Lung (tissue), 12 donors: ENCODE data around the gene PLCB3. TPM values are rescaled to one million over a fixed set of nuclear protein-coding genes. Genes with fewer than 3 reads are reported as not detected.
A peak's percentile ranks its signal among the peaks of the same experiment; 100 is the strongest.

Source experiments
- ATAC-seq: fragments of 200-7000 bp; cut with Tn5 transposase; one replicate; pipeline ENCODE4 v1.9.1; 2020; ENCODE audit warnings: moderate number of reproducible peaks; ENCODE audit not compliant: insufficient read depth, low FRiP score
- DNase-seq, 3 donors: peaks; one replicate each; pipeline ENCODE4 v3.0.0-alpha.2; 2013 to 2017
- H3K27ac ChIP-seq, 2 donors: one replicate each; pipeline ENCODE4 v1.5.1; 2013; ENCODE audit warnings: mild to moderate bottlenecking in 2 of 2, moderate library complexity in 2 of 2, control low read depth in 1 of 2, inconsistent platforms in 1 of 2, low read depth in 1 of 2, low read length in 1 of 2
- H3K27me3 ChIP-seq, 3 donors: one replicate each; pipeline ENCODE4 v1.5.1; 2013; ENCODE audit warnings: low read length in 2 of 3; ENCODE audit not compliant: control insufficient read depth in 3 of 3, insufficient read depth in 3 of 3
- H3K36me3 ChIP-seq, 4 donors: one replicate each; pipeline ENCODE4 v1.5.1; 2013; ENCODE audit warnings: low read length in 4 of 4, mild to moderate bottlenecking in 1 of 4, moderate library complexity in 1 of 4; ENCODE audit not compliant: control insufficient read depth in 4 of 4, insufficient read depth in 4 of 4
- H3K4me1 ChIP-seq, 5 donors: one replicate each; pipeline ENCODE4 v1.5.1; 2013; ENCODE audit warnings: low read length in 5 of 5, mild to moderate bottlenecking in 2 of 5, moderate library complexity in 1 of 5; ENCODE audit not compliant: control insufficient read depth in 5 of 5, insufficient read depth in 5 of 5
- H3K4me3 ChIP-seq: one replicate; pipeline ENCODE4 v1.5.1; 2013; ENCODE audit warnings: mild to moderate bottlenecking, control low read depth, moderate library complexity
- H3K9ac ChIP-seq, 2 donors: one replicate each; pipeline ENCODE4 v1.5.1; 2013; ENCODE audit warnings: low read length in 2 of 2, control low read depth in 1 of 2; ENCODE audit not compliant: insufficient read depth in 1 of 2
- H3K9me3 ChIP-seq, 4 donors: one replicate each; pipeline ENCODE4 v1.5.1; 2013; ENCODE audit warnings: low read length in 3 of 4, mild to moderate bottlenecking in 1 of 4, moderate library complexity in 1 of 4; ENCODE audit not compliant: control insufficient read depth in 4 of 4, insufficient read depth in 3 of 4
- CTCF ChIP-seq: IDR thresholded peaks from 2 replicates; pipeline ENCODE4 v1.5.1; 2012; ENCODE audit warnings: mild to moderate bottlenecking; ENCODE audit errors: control extremely low read depth, extremely low read depth
- WGBS, 2 donors: extraction: QIAGEN DNeasy Blood & Tissue Kit; methylation state at CpG; one replicate each; pipeline ENCODE4 v1.1.7; 2013; 5-methylcytosine and 5-hydroxymethylcytosine counted together
- polyA plus RNA-seq, 2 donors: library from polyadenylated mRNA; stranded (reverse); fragments of 200-250 nt; gene quantifications; one replicate each; pipeline ENCODE4 v1.2.1, GENCODE V29; 2013
- total RNA-seq, 2 donors: library from RNA; depleted of rRNA in 1 of 2; stranded (reverse); fragments of >200 nt in 1 of 2; gene quantifications; one replicate each; pipeline ENCODE4 v1.2.1, GENCODE V29; 2014 to 2021
- donor health status: control.
- donor health status: control.
- donor health status: Bipolar disorder and iron deficiency.
- donor health status: healthy.
- donor health status: DM: yes; HTN: yes; CAD: no.

PLCB3 gene
- total and polyA plus RNA-seq, 4 donors, result 15.0 to 32.0 (median 17.6) TPM

- Histone ChIP-seq H3K36me3 (peaks cover 0 to 7% (median 3%) of the 10 kb centered on the region in 4 donors), H3K27me3 (no peaks in the 10 kb centered on the region), H3K4me1 (peaks cover 0 to 20% (median 0%) of the 10 kb centered on the region in 5 donors), H3K9me3 (no peaks in the 10 kb centered on the region), H3K27ac (peak within 1 kb of the TSS; percentile 94 to 98), H3K9ac (peak within 1 kb of the TSS; percentile 65 to 74), H3K4me3 (peak within 1 kb of the TSS; percentile 75)
- ATAC-seq (peak; percentile 93), DNase-seq (peak; percentile 96)
- 3 to 4% methylated on average over 37 to 44 of the region's 44 CpGs for WGBS, 2 donors
- TF ChIP-seq CTCF, result no peak
Measured at GRCh38 chr11:64284048-64284961, 33.0 kb downstream of the PLCB3 start, which contains the start of gene BAD. Gene BAD (minus strand): TSS chr11:64284665. CDS start chr11:64284368, 297 bp downstream.

- Histone ChIP-seq H3K4me1 (peaks cover 0 to 20% (median 0%) of the 10 kb centered on the region in 5 donors), H3K36me3 (peaks cover 0 to 7% (median 3%) of the 10 kb centered on the region in 4 donors), H3K27me3 (peaks cover 0 to 3% (median 2%) of the 10 kb centered on the region in 3 donors), H3K9me3 (no peaks in the 10 kb centered on the region), H3K9ac (peak within 1 kb of the TSS; percentile 55 to 65), H3K27ac (peak within 1 kb of the TSS; percentile 88 to 98), H3K4me3 (peak within 1 kb of the TSS; percentile 48)
- TF ChIP-seq CTCF, result no peak
- DNase-seq (peak; percentile 88 to 91 (median 88)), ATAC-seq (peak; percentile 83)
- 0% methylated on average over 84 to 102 of the region's 102 CpGs for WGBS, 2 donors
Measured at GRCh38 chr11:64284962-64285884, 33.9 kb downstream of the PLCB3 start, which contains the start of gene GPR137. Gene GPR137 (plus strand): TSS chr11:64285848. CDS start chr11:64286525, 677 bp downstream.

- Histone ChIP-seq H3K9me3 (peaks cover 0 to 3% (median 0%) of the 10 kb centered on the region in 4 donors), H3K27ac (peak overlapping the region; percentile 88 to 98), H3K27me3 (peaks cover 0 to 11% (median 11%) of the 10 kb centered on the region in 3 donors), H3K36me3 (peaks cover 0 to 5% (median 2%) of the 10 kb centered on the region in 4 donors), H3K4me3 (peak overlapping the region; percentile 48), H3K9ac (no peak overlapping the region), H3K4me1 (peaks cover 0 to 20% (median 0%) of the 10 kb centered on the region in 5 donors)
- DNase-seq (no peak), ATAC-seq (no peak)
- 28 to 34% methylated on average over 33 to 40 of the region's 40 CpGs for WGBS, 2 donors
- TF ChIP-seq CTCF, result no peak
Measured at GRCh38 chr11:64285885-64286800, 34.8 kb downstream of the PLCB3 start.
